HepG2 (cell line): ENCODE measurements around the gene TMEM121. TPM values are rescaled to one million over a fixed set of nuclear protein-coding genes. Genes with fewer than 3 reads are reported as not detected.

ENCODE experiments used
- ATAC-seq: fragments of 200-7000 bp; cut with Tn5 transposase; 3 replicates; pipeline ENCODE4 v1.9.1; 2020; ENCODE audit warnings: mild to moderate bottlenecking, moderate library complexity
- BruUV-seq: library from RNA; stranded (reverse); fragments of 400-500 nt; replicated peaks from 2 replicates; lab custom pipeline; 2021; lab: Mats Ljungman, UMichigan
- CTCF ChIA-PET: fragments of 300-600 bp; formaldehyde crosslinking; extraction: SDS; loops from one replicate; lab custom pipeline; 2021; ENCODE audit warnings: low total read pairs, inconsistent platforms, low intra/inter-chr PET ratio; lab: Yijun Ruan, JAX
- POLR2A ChIA-PET: fragments of 350-600 bp; sonication (Branson Sonifier 250); formaldehyde crosslinking; loops from one replicate; lab custom pipeline; 2020; ENCODE audit warnings: antibody characterized with exemption, inconsistent platforms; lab: Yijun Ruan, JAX
- DNase-seq: peaks from one replicate; pipeline ENCODE4 v3.0.0-alpha.2; 2015; ENCODE audit warnings: low spot score
- FAIRE-seq: peaks from 3 replicates; lab custom pipeline; 2011; peaks lifted over from hg19 to GRCh38; lab: Jason Lieb, UNC
- H2AFZ ChIP-seq: one replicate; pipeline ENCODE4 v1.6.1; 2011; ENCODE audit warnings: low read length, inconsistent platforms
- H3K27ac ChIP-seq: fragments of 300-600 bp; 3 replicates; pipeline ENCODE4 v1.8.0; 2011; ENCODE audit warnings: mixed run types, mild to moderate bottlenecking, mixed read lengths, low read length, inconsistent platforms; ENCODE audit not compliant: insufficient read depth; ENCODE audit errors: extremely low read length
- H3K27me3 ChIP-seq, 2 experiments: fragments of 200-600 bp in 1 of 2; 2 replicates in 1 of 2; 3 replicates in 1 of 2; pipeline versions ENCODE4 v1.6.0 to v1.8.0; 2011; ENCODE audit warnings: low read length in 2 of 2, mild to moderate bottlenecking in 2 of 2, moderate library complexity in 2 of 2, inconsistent platforms in 1 of 2; ENCODE audit not compliant: insufficient read depth in 2 of 2, control insufficient read depth in 1 of 2
- H3K36me3 ChIP-seq, 2 experiments: fragments of 200-600 bp in 1 of 2; replicated peaks in 1 of 2; 2 replicates in 1 of 2; 3 replicates in 1 of 2; pipeline versions ENCODE4 v1.5.1 to v1.8.0; 2011; ENCODE audit warnings: low read length in 2 of 2, inconsistent platforms in 1 of 2; ENCODE audit not compliant: insufficient read depth in 2 of 2, control insufficient read depth in 1 of 2
- H3K4me1 ChIP-seq: 2 replicates; pipeline ENCODE4 v1.5.1; 2012; ENCODE audit warnings: low read length, inconsistent platforms; ENCODE audit not compliant: insufficient read depth
- H3K4me2 ChIP-seq: 2 replicates; pipeline ENCODE4 v1.6.0; 2011; ENCODE audit warnings: low read depth, low read length, inconsistent platforms
- H3K4me3 ChIP-seq, 3 experiments: fragments of 200-600 bp in 1 of 3; sonication (generic), shearing (Covaris generic) in 1 of 3; replicated peaks in 1 of 3; 2 replicates each; pipeline ENCODE4 v1.5.1; 2011 to 2016; ENCODE audit warnings: low read length in 3 of 3, inconsistent platforms in 2 of 3, low read depth in 2 of 3, mild to moderate bottlenecking in 2 of 3, control low read depth in 1 of 3, mixed read lengths in 1 of 3; ENCODE audit not compliant: insufficient read depth in 1 of 3
- H3K79me2 ChIP-seq: one replicate; pipeline ENCODE4 v1.6.1; 2011; ENCODE audit warnings: low read length, inconsistent platforms; ENCODE audit not compliant: insufficient read depth
- H3K9ac ChIP-seq: 2 replicates; pipeline ENCODE4 v1.6.0; 2011; ENCODE audit warnings: mild to moderate bottlenecking, low read depth, low read length, inconsistent platforms; ENCODE audit not compliant: insufficient read depth
- H3K9me3 ChIP-seq: 2 replicates; pipeline ENCODE4 v1.5.1; 2012; ENCODE audit warnings: mild to moderate bottlenecking, low read length
- H4K20me1 ChIP-seq: 2 replicates; pipeline ENCODE4 v1.6.0; 2011; ENCODE audit warnings: inconsistent platforms, mild to moderate bottlenecking, low read length, moderate library complexity; ENCODE audit not compliant: insufficient read depth
- BHLHE40 ChIP-seq: IDR thresholded peaks from 2 replicates; pipeline ENCODE4 v1.6.1; 2011; ENCODE audit warnings: low read length, improper control_type of control experiment
- ERF ChIP-seq: IDR thresholded peaks from 2 replicates; pipeline ENCODE4 v1.6.1; 2018; ENCODE audit warnings: missing biosample characterization, missing genetic modification reagents
- FOXP1 ChIP-seq, 2 experiments: fragments of 450-650 bp in 1 of 2; IDR thresholded peaks; 2 replicates each; pipeline ENCODE4 v1.6.1; 2017 to 2018; ENCODE audit warnings: antibody characterized with exemption in 1 of 2
- KLF16 ChIP-seq, 2 experiments: sonication (generic) in 1 of 2; formaldehyde crosslinking in 1 of 2; IDR thresholded peaks; 2 replicates each; pipeline versions ENCODE4 v1.6.1 to v1.8.0; 2016 to 2023; ENCODE audit warnings: missing genetic modification reagents in 2 of 2, missing compliant biosample characterization in 1 of 2
- MAZ ChIP-seq, 2 experiments: sonication (generic) in 1 of 2; formaldehyde crosslinking in 1 of 2; IDR thresholded peaks; 2 replicates each; pipeline versions ENCODE4 v1.5.0 to v1.6.1; 2012 to 2020; ENCODE audit warnings: low read depth in 2 of 2, mild to moderate bottlenecking in 2 of 2, borderline replicate concordance in 1 of 2, improper control_type of control experiment in 1 of 2, low read length in 1 of 2, missing genetic modification reagents in 1 of 2, moderate library complexity in 1 of 2
- MYC ChIP-seq: sonication (generic); formaldehyde crosslinking; IDR thresholded peaks from 2 replicates; pipeline ENCODE4 v1.9.0; 2021; ENCODE audit warnings: missing genetic modification reagents, borderline replicate concordance
- NFATC3 ChIP-seq: sonication (generic); formaldehyde crosslinking; IDR thresholded peaks from 2 replicates; pipeline ENCODE4 v1.5.1; 2020; ENCODE audit warnings: mild to moderate bottlenecking, missing genetic modification reagents
- NFE2L2 ChIP-seq: fragments of 150-350 bp; IDR thresholded peaks from 2 replicates; pipeline ENCODE4 v1.6.1; 2014; ENCODE audit warnings: low read length
- RFXAP ChIP-seq: sonication (generic); formaldehyde crosslinking; IDR thresholded peaks from 2 replicates; pipeline ENCODE4 v1.4.0; 2020; ENCODE audit warnings: missing genetic modification reagents, borderline replicate concordance
- SALL1 ChIP-seq: sonication (generic); formaldehyde crosslinking; IDR thresholded peaks from 2 replicates; pipeline ENCODE4 v1.8.0; 2022; ENCODE audit warnings: mild to moderate bottlenecking, missing genetic modification reagents
- SMAD9 ChIP-seq: sonication (generic); formaldehyde crosslinking; IDR thresholded peaks from 2 replicates; pipeline ENCODE4 v1.5.1; 2020; ENCODE audit warnings: mild to moderate bottlenecking, missing genetic modification reagents
- THAP11 ChIP-seq: IDR thresholded peaks from 2 replicates; pipeline ENCODE4 v1.6.1; 2016; ENCODE audit warnings: missing biosample characterization, missing genetic modification reagents
- XBP1 ChIP-seq: sonication (generic); formaldehyde crosslinking; IDR thresholded peaks from 2 replicates; pipeline ENCODE4 v1.5.0; 2020; ENCODE audit warnings: missing genetic modification reagents
- ZBTB43 ChIP-seq: sonication (generic); formaldehyde crosslinking; conservative IDR thresholded peaks from 2 replicates; pipeline ENCODE4 v1.4.0; 2020; ENCODE audit warnings: missing genetic modification reagents
- ZNF260 ChIP-seq: sonication (generic); formaldehyde crosslinking; IDR thresholded peaks from 2 replicates; pipeline ENCODE4 v1.4.0; 2020; ENCODE audit warnings: missing genetic modification reagents, low read depth, mild to moderate bottlenecking, borderline replicate concordance
- ZNF709 ChIP-seq: sonication (generic); formaldehyde crosslinking; IDR thresholded peaks from 2 replicates; pipeline ENCODE4 v1.5.0; 2020; ENCODE audit warnings: mild to moderate bottlenecking, missing genetic modification reagents
- ZNF766 ChIP-seq: sonication (generic); formaldehyde crosslinking; IDR thresholded peaks from 2 replicates; pipeline ENCODE4 v1.5.0; 2020; ENCODE audit warnings: missing genetic modification reagents, borderline replicate concordance
- WGBS: methylation state at CpG from one replicate; pipeline ENCODE4 v1.1.6; 2017; ENCODE audit warnings: low lambda C conversion rate; 5-methylcytosine and 5-hydroxymethylcytosine counted together
- in situ Hi-C: cut with HindIII; loops from 2 replicates; pipeline ENCODE4 v1.10.0; 2017; ENCODE audit warnings: low pct_unique_long_range_greater_than_20kb; ENCODE audit not compliant: extremely low pct_ligation_motif_present
- intact Hi-C: fragments of 100-400 bp; cut with micrococcal nuclease; formaldehyde crosslinking; loops from one replicate; pipeline ENCODE4 v1.10.0; 2022; ENCODE audit not compliant: unreplicated experiment
- polyA plus RNA-seq, 8 experiments: library from polyadenylated mRNA; depleted of rRNA in 3 of 8; stranded (reverse) in 7 of 8; unstranded in 1 of 8; fragments of >200 nt; fragmentation: Illumina TruSeq in 4 of 8; extraction: Trizol in 4 of 8; gene quantifications; 2 replicates each; pipeline versions ENCODE4 v1.2.1 to v1.2.3, GENCODE V29; 2011 to 2016; ENCODE audit warnings: low read depth in 4 of 8, missing spikeins in 1 of 8, mixed read lengths in 1 of 8; ENCODE audit not compliant: insufficient read depth in 1 of 8
- total RNA-seq, 5 experiments: library from RNA; depleted of rRNA; stranded (reverse); fragments of >200 nt; fragmentation: Illumina TruSeq; extraction: Trizol; gene quantifications; 2 replicates each; pipeline ENCODE4 v1.2.3, GENCODE V29; 2016; ENCODE audit warnings: low read depth in 1 of 5
- TF ChIP-seq, protein P1 (sequence below): sonication (generic); formaldehyde crosslinking; conservative IDR thresholded peaks from 2 replicates; pipeline ENCODE4 v1.4.0; 2020; ENCODE audit warnings: mild to moderate bottlenecking, missing genetic modification reagents, moderate library complexity

TMEM121 gene
- total and polyA plus RNA-seq, 2 of the 13 experiments (the other 11 are each of a cell fraction or from before 2014, with no cell fraction given): 6.6 to 19.0 TPM

GRCh38 chr14:105499256-105500035, 26.9 kb upstream of the TMEM121 start (continued):
- TF ChIP-seq THAP11 (peak; percentile 45; the same call in 1 of the 2 replicates), ZBTB43 (peak; percentile 68), BHLHE40 (no peak), SALL1 (CRISPR knock-in tag) (peak; percentile 84), NFE2L2 (no peak), XBP1 (no peak), FOXP1 (IDR thresholded peaks at IDR 0.05) (no peak), FOXP1 (CRISPR knock-in tag; IDR thresholded peaks at IDR 0.05) (peak; percentile 17; the same call in 1 of the 2 replicates), ZNF709 (CRISPR knock-in tag) (peak; percentile 65; the same call in 1 of the 2 replicates), MYC (peak; percentile 94), ZNF766 (CRISPR knock-in tag) (0 out of 2 replicates have a peak, but pooled peaks have one; percentile 4)

DNA sequence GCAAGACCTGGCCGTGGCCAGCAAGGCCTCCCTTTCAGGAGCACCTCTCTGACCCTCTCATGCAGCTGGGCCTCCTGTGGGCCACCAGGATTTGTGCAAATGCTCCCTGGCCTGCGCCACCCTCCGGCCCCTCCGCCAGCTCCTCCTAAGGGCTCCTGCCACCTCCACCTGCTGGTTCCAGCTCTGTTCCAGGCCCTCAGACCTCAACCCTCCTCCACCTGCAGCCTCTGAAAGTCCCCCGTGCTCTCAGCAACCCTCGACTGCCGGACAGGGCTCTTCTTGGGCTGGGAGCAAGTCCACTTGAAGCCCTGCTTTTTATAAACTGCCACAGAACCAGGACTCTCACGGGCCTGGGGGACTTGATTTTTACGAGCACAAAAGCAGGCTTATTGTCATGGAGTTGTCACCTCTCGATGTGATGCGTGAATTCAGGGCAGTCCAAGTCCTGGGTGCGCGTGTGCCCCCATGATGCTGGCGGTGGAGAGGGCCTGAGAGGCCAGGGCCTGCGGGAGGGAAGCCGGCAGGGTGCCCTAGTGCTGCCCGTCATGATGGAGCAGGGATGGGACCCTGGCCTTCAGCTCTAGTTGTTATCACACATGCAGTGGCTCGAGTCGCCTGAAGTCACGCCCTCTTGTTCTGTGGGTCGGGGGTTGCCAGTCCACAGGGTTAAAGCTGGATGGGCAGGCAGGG, 26.2 kb upstream of the TMEM121 start:
- TSS peak; percentile 36 for BruUV-seq
- Histone ChIP-seq H3K36me3 (no peaks in the 10 kb centered on the region), H3K27ac (peak overlapping the region; percentile 96), H3K9me3 (no peaks in the 10 kb centered on the region), H4K20me1 (no peaks in the 10 kb centered on the region), H3K27me3 (peaks cover 0 to 3% of the 10 kb centered on the region in 2 experiments; a peak in 3 of 5 replicates), H3K79me2 (peaks cover 13% of the 10 kb centered on the region), H3K4me3 (peak overlapping the region in 1 of 3 experiments; percentile 52; a peak in 2 of 6 replicates), H3K4me2 (peak overlapping the region; percentile 67), H2AFZ (no peak overlapping the region), H3K9ac (peak overlapping the region; percentile 79), H3K4me1 (peaks cover 92% of the 10 kb centered on the region)
- ChIA-PET CTCF (no interaction called here), POLR2A (interaction anchor here (1.1 to 1.8 kb wide), 5 partner anchors 8 to 28 kb away, joined by 3 to 8 read pairs (median 5); partner anchors contain the start of gene TMEM121)
- FAIRE-seq: no peak
- WGBS: 54% methylated on average over 10 of the region's 21 CpGs
- ATAC-seq: no peak
- in situ Hi-C loops (no loop called here), intact Hi-C loops (no loop called here)
- no peak for DNase-seq
- TF ChIP-seq ZNF260 (CRISPR knock-in tag) (no peak), RFXAP (CRISPR knock-in tag) (no peak), ERF (CRISPR knock-in tag) (no peak), NFATC3 (CRISPR knock-in tag) (no peak), MAZ (IDR thresholded peaks at IDR 0.05; ENCODE audit: borderline replicate concordance, low read depth, low read length) (no peak), MAZ (CRISPR knock-in tag; IDR thresholded peaks at IDR 0.05; ENCODE audit: low read depth) (no peak), KLF16 (CRISPR knock-in tag; IDR thresholded peaks at IDR 0.05) (0 out of 4 replicates have a peak, but pooled peaks of 1 of the 2 experiments have one; percentile 26), SMAD9 (CRISPR knock-in tag) (no peak)
- TF ChIP-seq, protein P1, sequence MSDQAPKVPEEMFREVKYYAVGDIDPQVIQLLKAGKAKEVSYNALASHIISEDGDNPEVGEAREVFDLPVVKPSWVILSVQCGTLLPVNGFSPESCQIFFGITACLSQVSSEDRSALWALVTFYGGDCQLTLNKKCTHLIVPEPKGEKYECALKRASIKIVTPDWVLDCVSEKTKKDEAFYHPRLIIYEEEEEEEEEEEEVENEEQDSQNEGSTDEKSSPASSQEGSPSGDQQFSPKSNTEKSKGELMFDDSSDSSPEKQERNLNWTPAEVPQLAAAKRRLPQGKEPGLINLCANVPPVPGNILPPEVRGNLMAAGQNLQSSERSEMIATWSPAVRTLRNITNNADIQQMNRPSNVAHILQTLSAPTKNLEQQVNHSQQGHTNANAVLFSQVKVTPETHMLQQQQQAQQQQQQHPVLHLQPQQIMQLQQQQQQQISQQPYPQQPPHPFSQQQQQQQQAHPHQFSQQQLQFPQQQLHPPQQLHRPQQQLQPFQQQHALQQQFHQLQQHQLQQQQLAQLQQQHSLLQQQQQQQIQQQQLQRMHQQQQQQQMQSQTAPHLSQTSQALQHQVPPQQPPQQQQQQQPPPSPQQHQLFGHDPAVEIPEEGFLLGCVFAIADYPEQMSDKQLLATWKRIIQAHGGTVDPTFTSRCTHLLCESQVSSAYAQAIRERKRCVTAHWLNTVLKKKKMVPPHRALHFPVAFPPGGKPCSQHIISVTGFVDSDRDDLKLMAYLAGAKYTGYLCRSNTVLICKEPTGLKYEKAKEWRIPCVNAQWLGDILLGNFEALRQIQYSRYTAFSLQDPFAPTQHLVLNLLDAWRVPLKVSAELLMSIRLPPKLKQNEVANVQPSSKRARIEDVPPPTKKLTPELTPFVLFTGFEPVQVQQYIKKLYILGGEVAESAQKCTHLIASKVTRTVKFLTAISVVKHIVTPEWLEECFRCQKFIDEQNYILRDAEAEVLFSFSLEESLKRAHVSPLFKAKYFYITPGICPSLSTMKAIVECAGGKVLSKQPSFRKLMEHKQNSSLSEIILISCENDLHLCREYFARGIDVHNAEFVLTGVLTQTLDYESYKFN (CRISPR knock-in tag): no peak
